ENCODE measurements around the gene ITLN2. TPM values are rescaled to one million over a fixed set of nuclear protein-coding genes. Genes with fewer than 3 reads are reported as not detected.
"Not testable (repeated sequence)": the region's sequence is repeated elsewhere in the genome, so short reads cannot be mapped to it uniquely, and the experiment has no call there.

Gene ITLN2
- total and polyA plus RNA-seq, 9 of the 15 experiments (the other 6 are each of a cell fraction or from before 2014, with no cell fraction given), result not detected

DNA sequence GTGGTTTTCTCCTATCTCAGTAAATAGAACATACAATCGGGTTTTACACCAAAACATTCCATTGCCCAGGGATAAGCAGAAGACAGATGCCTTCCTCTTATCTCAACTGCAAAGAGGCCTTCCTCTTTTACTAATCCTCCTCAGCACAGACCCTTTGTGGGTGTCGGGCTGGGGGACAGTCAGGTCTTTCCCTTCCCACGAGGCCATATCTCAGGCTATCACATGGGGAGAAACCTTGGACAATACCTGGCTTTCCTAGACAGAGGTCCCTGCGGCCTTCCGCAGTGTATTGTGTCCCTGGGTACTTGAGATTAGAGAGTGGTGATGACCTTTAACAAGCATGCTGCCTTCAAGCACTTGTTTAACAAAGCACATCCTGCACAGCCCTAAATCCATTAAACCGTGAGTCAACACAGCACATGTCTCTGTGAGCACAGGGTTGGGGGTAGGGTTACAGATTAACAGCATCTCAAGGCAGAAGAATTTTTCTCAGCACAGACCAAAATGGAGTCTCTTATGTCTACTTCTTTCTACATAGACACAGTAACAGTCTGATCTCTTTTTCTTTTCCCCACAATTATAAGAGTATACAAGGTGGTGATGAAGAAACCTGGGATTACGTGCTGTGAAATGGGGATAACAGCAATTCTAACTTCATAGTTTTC lies 5.3 kb downstream of the ITLN2 start (continued):
- TF ChIP-seq, protein P1, sequence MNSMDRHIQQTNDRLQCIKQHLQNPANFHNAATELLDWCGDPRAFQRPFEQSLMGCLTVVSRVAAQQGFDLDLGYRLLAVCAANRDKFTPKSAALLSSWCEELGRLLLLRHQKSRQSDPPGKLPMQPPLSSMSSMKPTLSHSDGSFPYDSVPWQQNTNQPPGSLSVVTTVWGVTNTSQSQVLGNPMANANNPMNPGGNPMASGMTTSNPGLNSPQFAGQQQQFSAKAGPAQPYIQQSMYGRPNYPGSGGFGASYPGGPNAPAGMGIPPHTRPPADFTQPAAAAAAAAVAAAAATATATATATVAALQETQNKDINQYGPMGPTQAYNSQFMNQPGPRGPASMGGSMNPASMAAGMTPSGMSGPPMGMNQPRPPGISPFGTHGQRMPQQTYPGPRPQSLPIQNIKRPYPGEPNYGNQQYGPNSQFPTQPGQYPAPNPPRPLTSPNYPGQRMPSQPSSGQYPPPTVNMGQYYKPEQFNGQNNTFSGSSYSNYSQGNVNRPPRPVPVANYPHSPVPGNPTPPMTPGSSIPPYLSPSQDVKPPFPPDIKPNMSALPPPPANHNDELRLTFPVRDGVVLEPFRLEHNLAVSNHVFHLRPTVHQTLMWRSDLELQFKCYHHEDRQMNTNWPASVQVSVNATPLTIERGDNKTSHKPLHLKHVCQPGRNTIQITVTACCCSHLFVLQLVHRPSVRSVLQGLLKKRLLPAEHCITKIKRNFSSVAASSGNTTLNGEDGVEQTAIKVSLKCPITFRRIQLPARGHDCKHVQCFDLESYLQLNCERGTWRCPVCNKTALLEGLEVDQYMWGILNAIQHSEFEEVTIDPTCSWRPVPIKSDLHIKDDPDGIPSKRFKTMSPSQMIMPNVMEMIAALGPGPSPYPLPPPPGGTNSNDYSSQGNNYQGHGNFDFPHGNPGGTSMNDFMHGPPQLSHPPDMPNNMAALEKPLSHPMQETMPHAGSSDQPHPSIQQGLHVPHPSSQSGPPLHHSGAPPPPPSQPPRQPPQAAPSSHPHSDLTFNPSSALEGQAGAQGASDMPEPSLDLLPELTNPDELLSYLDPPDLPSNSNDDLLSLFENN (IDR thresholded peaks at IDR 0.05; ENCODE audit: low read depth in 2 of 2, low read length in 2 of 2), result 0 out of 4 replicates have a peak, but pooled peaks of 1 of the 2 experiments have one; percentile 40
- TF ChIP-seq RCOR1 (IDR thresholded peaks at IDR 0.05; ENCODE audit: borderline replicate concordance in 1 of 2, low read depth in 2 of 2, low read length in 2 of 2) (peak; percentile 23 to 36; a peak in 1 of 4 replicates), MNT (conservative IDR thresholded peaks at IDR 0.05) (peak in 1 of 2 experiments; percentile 36; a peak in 2 of 4 replicates), ZEB2 (IDR thresholded peaks at IDR 0.05) (0 out of 2 replicates have a peak, but pooled peaks have one; percentile 42), TCF3 (CRISPR knock-in tag; IDR thresholded peaks at IDR 0.05) (peak; percentile 97), SOX6 (IDR thresholded peaks at IDR 0.05) (peak; percentile 93), CBFA2T2 (conservative IDR thresholded peaks at IDR 0.05) (peak; percentile 92), POLR2AphosphoS5 (IDR thresholded peaks at IDR 0.05; ENCODE audit: control insufficient read depth, insufficient read depth, low read depth, low read length) (0 out of 2 replicates have a peak, but pooled peaks have one; percentile 62), NFIC (IDR thresholded peaks at IDR 0.05) (peak; percentile 74), CREB1 (IDR thresholded peaks at IDR 0.05) (peak; percentile 45; the same call in 1 of the 2 replicates), PML (IDR thresholded peaks at IDR 0.05; ENCODE audit: low read length) (peak; percentile 89), CXXC5 (CRISPR knock-in tag; IDR thresholded peaks at IDR 0.05) (peak; percentile 67), MEIS2 (IDR thresholded peaks at IDR 0.05; ENCODE audit: partially characterized antibody) (peak; percentile 14), HMBOX1 (IDR thresholded peaks at IDR 0.05) (peak; percentile 92), SPI1 (IDR thresholded peaks at IDR 0.05; ENCODE audit: borderline replicate concordance, low read depth, low read length) (peak; percentile 79)
- TF ChIP-seq, protein P2, sequence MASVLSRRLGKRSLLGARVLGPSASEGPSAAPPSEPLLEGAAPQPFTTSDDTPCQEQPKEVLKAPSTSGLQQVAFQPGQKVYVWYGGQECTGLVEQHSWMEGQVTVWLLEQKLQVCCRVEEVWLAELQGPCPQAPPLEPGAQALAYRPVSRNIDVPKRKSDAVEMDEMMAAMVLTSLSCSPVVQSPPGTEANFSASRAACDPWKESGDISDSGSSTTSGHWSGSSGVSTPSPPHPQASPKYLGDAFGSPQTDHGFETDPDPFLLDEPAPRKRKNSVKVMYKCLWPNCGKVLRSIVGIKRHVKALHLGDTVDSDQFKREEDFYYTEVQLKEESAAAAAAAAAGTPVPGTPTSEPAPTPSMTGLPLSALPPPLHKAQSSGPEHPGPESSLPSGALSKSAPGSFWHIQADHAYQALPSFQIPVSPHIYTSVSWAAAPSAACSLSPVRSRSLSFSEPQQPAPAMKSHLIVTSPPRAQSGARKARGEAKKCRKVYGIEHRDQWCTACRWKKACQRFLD (CRISPR knock-in tag; IDR thresholded peaks at IDR 0.05), result peak; percentile 96
- TF ChIP-seq, protein P3, sequence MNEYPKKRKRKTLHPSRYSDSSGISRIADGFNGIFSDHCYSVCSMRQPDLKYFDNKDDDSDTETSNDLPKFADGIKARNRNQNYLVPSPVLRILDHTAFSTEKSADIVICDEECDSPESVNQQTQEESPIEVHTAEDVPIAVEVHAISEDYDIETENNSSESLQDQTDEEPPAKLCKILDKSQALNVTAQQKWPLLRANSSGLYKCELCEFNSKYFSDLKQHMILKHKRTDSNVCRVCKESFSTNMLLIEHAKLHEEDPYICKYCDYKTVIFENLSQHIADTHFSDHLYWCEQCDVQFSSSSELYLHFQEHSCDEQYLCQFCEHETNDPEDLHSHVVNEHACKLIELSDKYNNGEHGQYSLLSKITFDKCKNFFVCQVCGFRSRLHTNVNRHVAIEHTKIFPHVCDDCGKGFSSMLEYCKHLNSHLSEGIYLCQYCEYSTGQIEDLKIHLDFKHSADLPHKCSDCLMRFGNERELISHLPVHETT (CRISPR knock-in tag; conservative IDR thresholded peaks at IDR 0.05 in 1 of 2, IDR thresholded peaks at IDR 0.05 in 1 of 2), result 0 out of 4 replicates have a peak, but pooled peaks of 1 of the 2 experiments have one; percentile 27
- not testable (repeated sequence) for TF ChIP-seq CREB1 (CRISPR knock-in tag; IDR thresholded peaks at IDR 0.05)
